Stimulated activated CD4-positive, alpha-beta T cell treated with anti-CD3 and anti-CD28 coated beads, TNF-alpha, amount 100 ng/mL, for 4 hours (primary cell): Measurements from ENCODE around the gene PTPRE.
"Not testable (repeated sequence)": the region's sequence is repeated elsewhere in the genome, so short reads cannot be mapped to it uniquely, and the experiment has no call there.

Experiments
- DNase-seq, 3 experiments: peaks; one replicate each; pipeline ENCODE4 v3.0.0-alpha.2; 2020; ENCODE audit warnings: low read depth in 3 of 3

PTPRE gene

GRCh38 chr10:128094596-128094995, 187.7 kb downstream of the PTPRE start:
- DNase-seq: not testable (repeated sequence)

GRCh38 chr10:128095027-128095752, 188.3 kb downstream of the PTPRE start:
- no peak for DNase-seq

GRCh38 chr10:128095753-128096469, 189.0 kb downstream of the PTPRE start:
- no peak for DNase-seq

- no peak for DNase-seq
Measured at GRCh38 chr10:128096486-128097199, 189.7 kb downstream of the PTPRE start.

GRCh38 chr10:128097783-128098182, 190.9 kb downstream of the PTPRE start:
- DNase-seq: no peak

DNA sequence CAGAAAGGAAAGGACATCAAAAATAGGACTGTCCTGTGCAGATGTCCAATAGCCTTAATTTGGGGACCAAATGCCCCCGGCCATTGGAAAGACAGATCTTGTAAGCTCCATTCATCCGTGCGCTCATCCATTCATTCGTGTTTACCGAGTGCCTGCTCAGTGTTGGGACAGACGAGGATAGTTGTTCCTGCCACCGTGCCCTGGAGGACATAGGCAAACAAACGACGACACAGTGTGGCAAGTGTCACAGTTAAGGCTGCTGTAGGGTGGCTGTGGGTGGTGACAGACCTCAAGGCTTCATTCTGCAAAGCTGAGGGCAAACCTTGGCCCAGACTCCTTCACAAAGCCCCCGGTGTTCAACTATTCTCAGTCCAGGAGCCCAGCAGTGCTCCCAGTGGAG, 191.7 kb downstream of the PTPRE start:
- no peak for DNase-seq

DNA sequence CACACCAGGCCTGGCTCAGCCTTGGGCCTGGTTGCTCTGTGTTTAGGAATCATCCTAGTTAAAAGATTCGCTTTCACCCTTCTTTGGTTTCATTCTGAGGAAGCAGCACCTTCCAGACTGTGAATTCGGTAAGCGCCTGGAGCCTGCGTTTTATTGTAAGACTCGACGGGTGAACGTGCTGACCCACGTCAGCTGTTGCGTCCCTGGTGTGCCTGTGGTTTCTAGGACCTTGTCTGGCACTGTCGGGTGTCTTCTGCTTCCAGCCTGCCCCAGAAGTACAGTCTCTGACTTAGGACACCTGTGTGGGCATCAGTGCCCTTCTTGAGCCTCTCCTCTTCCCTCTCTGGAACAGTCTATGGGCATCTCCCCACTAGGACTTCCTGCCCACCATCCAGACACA, 193.0 kb downstream of the PTPRE start:
- no peak for DNase-seq

DNA sequence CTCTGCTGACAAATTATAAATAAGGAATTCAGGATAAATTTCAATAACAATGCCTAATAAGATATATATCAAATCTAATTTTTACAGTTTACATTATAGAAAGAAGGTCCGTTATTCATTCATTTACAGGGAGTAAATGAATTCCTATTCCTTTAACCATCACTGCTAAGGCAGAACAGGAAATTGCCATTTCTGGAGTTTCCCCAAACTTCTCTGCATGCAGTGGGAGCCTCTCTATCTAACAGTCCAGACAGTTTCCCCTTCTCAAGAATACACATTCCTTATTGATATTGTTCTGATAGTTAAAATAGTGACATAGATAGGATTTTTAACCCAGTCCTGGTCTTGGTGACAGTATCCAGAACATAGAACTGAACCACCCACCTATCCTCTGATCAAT, 195.0 kb downstream of the PTPRE start:
- DNase-seq: no peak

- DNase-seq: no peak
Measured at GRCh38 chr10:128102480-128103228, 195.8 kb downstream of the PTPRE start.

GRCh38 chr10:128103229-128103714, 196.4 kb downstream of the PTPRE start:
- DNase-seq: no peak

- DNase-seq: no peak
Measured at GRCh38 chr10:128105383-128105782, 198.5 kb downstream of the PTPRE start.

GRCh38 chr10:128109707-128110106, 202.8 kb downstream of the PTPRE start:
- no peak for DNase-seq

GRCh38 chr10:128110339-128110738, 203.4 kb downstream of the PTPRE start:
- no peak for DNase-seq

GRCh38 chr10:128111696-128112095, 204.8 kb downstream of the PTPRE start:
- DNase-seq: no peak

GRCh38 chr10:128113026-128113425, 206.1 kb downstream of the PTPRE start:
- no peak for DNase-seq

GRCh38 chr10:128114901-128115300, 208.0 kb downstream of the PTPRE start:
- DNase-seq: no peak

DNA sequence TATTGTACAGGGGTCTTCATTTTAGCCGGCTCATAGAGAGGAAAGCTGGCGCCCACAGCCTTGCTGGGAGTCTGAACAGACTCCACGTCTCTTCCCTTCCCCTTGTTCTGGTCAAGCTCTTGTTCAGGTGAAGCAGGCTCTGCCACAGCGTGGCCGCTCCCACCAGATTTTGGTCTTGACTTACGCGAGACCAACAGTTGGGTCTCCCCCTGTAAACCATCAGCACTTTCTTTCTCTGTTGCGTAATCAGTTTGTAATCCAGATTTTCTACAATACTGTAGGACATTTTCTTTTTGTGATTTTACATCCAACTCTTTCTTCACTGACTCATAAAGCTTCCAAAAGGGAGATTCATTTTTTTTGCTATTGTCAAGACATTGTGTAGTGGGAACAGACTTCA, 208.5 kb downstream of the PTPRE start:
- no peak for DNase-seq

DNA sequence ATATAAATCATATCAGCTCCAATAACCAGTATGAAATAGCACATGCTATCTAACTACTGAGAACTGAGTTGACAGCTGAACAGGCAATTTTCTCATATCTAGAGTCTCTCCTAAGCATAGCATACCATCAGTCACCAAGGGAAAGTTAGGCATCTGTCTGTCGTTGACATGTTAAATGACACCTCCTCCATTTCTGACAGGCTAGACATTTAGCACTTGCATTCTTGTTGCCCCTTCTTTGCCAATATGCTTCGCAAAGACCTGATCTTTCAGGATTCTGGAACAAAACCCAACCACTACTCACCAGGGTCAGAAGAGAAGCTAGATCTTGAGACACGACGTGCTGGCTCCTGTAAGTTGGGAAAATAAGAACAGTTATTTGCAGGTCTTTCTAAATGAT, 209.3 kb downstream of the PTPRE start:
- no peak for DNase-seq

DNA sequence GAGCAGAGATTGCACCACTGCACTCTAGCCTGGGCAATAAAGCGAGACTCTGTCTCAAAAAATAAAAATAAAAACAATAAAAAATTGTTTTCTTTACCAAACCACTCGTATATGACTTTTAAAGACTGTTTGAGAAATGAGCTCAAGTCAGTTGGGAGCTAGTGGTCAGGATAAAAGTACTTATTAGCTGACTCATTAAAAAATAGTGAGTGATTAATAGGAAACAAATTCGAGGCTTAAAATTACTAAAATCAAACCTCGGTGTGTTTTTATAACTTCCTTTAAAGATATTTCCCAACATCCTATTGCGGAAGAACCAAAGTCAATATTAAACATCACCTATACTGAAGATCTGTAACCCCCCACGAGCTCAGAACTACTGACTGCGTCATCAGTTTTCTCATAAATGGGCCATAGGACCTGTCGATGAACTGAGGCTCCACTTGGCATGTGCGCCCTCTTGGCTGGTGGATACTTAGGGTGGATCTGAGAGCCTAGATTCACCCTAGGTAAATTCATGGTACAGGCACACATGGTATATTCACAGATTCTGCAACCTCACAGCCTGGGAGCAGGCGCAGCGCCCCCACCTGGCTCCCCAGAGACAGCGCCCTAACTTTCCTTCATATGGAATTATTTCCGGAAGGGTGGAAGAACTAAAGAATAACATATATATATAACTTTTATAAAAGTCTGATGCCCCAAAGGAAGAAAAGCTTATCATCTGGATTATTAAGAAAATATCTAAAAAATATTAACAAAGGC, 210.1 kb downstream of the PTPRE start:
- no peak for DNase-seq

DNA sequence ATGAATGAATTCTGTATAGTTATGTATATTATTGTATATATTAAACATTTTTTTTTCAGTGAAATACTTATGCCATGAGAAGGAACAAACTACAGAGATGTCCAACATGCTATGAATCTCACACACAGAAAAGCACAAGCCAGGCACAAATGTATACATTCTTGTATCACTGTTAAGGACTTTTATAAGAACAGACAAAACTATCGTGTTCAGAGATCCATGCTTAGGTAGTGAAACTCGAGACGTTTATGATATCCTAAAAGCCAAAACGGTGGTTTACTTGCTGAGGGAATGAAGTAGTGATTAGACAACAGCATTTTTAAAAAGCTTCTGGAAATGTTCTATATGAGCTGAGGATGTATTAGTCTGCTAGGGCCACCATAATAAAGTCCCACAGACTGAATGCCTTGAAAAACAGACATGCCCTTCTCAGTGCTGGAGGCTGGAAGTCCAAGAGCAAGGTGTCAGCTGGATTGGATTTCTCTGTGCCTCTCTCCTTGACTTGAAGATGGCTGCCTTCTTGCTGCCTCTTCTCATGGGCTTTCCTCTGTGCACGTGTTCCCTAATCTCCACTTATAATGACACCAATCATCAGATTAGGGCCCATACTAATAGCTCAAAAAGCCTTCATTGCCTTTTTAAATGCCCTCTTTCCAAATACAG, 215.0 kb downstream of the PTPRE start:
- DNase-seq: no peak

DNA sequence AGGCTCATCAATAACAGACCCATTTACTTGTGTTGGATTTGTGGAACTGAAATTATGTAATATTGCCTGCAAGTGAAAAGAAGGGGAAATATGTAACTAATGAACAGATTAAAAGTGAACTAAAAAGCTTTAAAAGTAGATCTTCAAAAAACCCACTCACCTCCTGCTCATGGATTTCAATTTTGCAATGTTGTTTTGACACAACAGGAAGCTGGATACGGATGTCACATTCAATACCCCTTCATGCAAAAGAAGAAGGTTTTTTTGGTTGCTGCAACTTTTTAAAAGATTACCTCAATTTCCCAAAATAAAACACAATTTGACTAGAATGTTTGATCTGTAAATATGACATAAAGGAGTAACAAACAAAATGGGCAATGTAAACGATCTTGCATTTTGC, 216.0 kb downstream of the PTPRE start:
- no peak for DNase-seq
